Endothelial cell of umbilical vein (primary cell): ENCODE measurements around the gene DRC1. TPM values are rescaled to one million over a fixed set of nuclear protein-coding genes. Genes with fewer than 3 reads are reported as not detected.

ENCODE experiments used
- BruUV-seq: library from RNA; stranded (reverse); fragments of 400-500 nt; replicated peaks from 2 replicates; lab custom pipeline; 2021; lab: Mats Ljungman, UMichigan
- CTCF ChIA-PET: fragments of 300-600, 350-600 bp; sonication (Branson Sonifier 250); formaldehyde crosslinking; loops from one replicate; lab custom pipeline; 2021; ENCODE audit warnings: antibody characterized with exemption, inconsistent platforms; lab: Charles Lee
- POLR2A ChIA-PET: fragments of 300-600, 350-600 bp; sonication (Branson Sonifier 250); formaldehyde crosslinking; loops from one replicate; lab custom pipeline; 2021; ENCODE audit warnings: antibody characterized with exemption, inconsistent platforms; lab: Charles Lee
- DNase-seq: peaks from one replicate; pipeline ENCODE4 v3.0.0-alpha.2; 2011; ENCODE audit warnings: low read depth, low spot score
- FAIRE-seq: peaks from 2 replicates; lab custom pipeline; 2011; peaks lifted over from hg19 to GRCh38; lab: Jason Lieb, UNC
- H2AFZ ChIP-seq: 2 replicates; pipeline ENCODE4 v1.6.0; 2012; ENCODE audit warnings: low read depth, low read length, control low read depth, inconsistent platforms
- H3K27ac ChIP-seq: 2 replicates; pipeline ENCODE4 v1.5.1; 2011; ENCODE audit warnings: low read depth, mild to moderate bottlenecking, control low read depth, low read length, moderate library complexity; ENCODE audit not compliant: insufficient read depth
- H3K27me3 ChIP-seq, 2 experiments: 2 replicates each; pipeline versions ENCODE4 v1.6.0 to v1.6.1; 2011; ENCODE audit warnings: low read length in 2 of 2, mixed read lengths in 1 of 2; ENCODE audit not compliant: control insufficient read depth in 2 of 2, insufficient read depth in 2 of 2
- H3K36me3 ChIP-seq, 2 experiments: 2 replicates in 1 of 2; 3 replicates in 1 of 2; pipeline ENCODE4 v1.5.1; 2011; ENCODE audit warnings: low read length in 2 of 2, mild to moderate bottlenecking in 1 of 2, moderate library complexity in 1 of 2; ENCODE audit not compliant: control insufficient read depth in 2 of 2, insufficient read depth in 2 of 2; ENCODE audit errors: extremely low read depth in 1 of 2
- H3K4me1 ChIP-seq: 3 replicates; pipeline ENCODE4 v1.5.1; 2011; ENCODE audit warnings: mild to moderate bottlenecking, low read length; ENCODE audit not compliant: control insufficient read depth, insufficient read depth; ENCODE audit errors: extremely low read depth
- H3K4me2 ChIP-seq: 2 replicates; pipeline ENCODE4 v1.6.1; 2011; ENCODE audit warnings: low read length, control low read depth, mixed read lengths; ENCODE audit not compliant: insufficient read depth
- H3K4me3 ChIP-seq, 3 experiments: fragments of 200-600 bp in 1 of 3; sonication (generic), shearing (Covaris generic) in 1 of 3; replicated peaks in 1 of 3; 2 replicates each; pipeline ENCODE4 v1.5.1; 2011 to 2016; ENCODE audit warnings: control low read depth in 3 of 3, low read length in 3 of 3, mild to moderate bottlenecking in 2 of 3, inconsistent platforms in 1 of 3, low read depth in 1 of 3, moderate library complexity in 1 of 3; ENCODE audit not compliant: insufficient read depth in 1 of 3
- H3K79me2 ChIP-seq: 2 replicates; pipeline ENCODE4 v1.6.0; 2012; ENCODE audit warnings: low read length, inconsistent platforms; ENCODE audit not compliant: control insufficient read depth, insufficient read depth
- H3K9ac ChIP-seq: replicated peaks from 2 replicates; pipeline ENCODE3; 2011; ENCODE audit warnings: low read length, control low read depth; ENCODE audit not compliant: insufficient read depth; ENCODE audit errors: extremely low read depth
- H3K9me1 ChIP-seq: replicated peaks from 3 replicates; pipeline ENCODE4 v1.6.0; 2011; ENCODE audit warnings: mild to moderate bottlenecking, low read length; ENCODE audit not compliant: control insufficient read depth, insufficient read depth; ENCODE audit errors: extremely low read depth
- H3K9me3 ChIP-seq: replicated peaks from 2 replicates; pipeline ENCODE4 v1.5.1; 2012; ENCODE audit warnings: low read length, inconsistent platforms; ENCODE audit not compliant: control insufficient read depth, insufficient read depth
- H4K20me1 ChIP-seq: replicated peaks from 2 replicates; pipeline ENCODE3; 2011; ENCODE audit warnings: mild to moderate bottlenecking, low read length; ENCODE audit not compliant: control insufficient read depth, insufficient read depth; ENCODE audit errors: extremely low read depth
- CTCF ChIP-seq, 2 donors: IDR thresholded peaks; 1 replicate in 1 of 2; 2 replicates in 1 of 2; pipeline ENCODE4 v1.5.1; 2011; ENCODE audit warnings: low read length in 2 of 2, mild to moderate bottlenecking in 2 of 2, moderate library complexity in 2 of 2, control low read depth in 1 of 2, inconsistent platforms in 1 of 2, low read depth in 1 of 2; ENCODE audit not compliant: insufficient read depth in 1 of 2; ENCODE audit errors: extremely low read depth in 1 of 2
- EZH2 ChIP-seq: IDR thresholded peaks from 2 replicates; pipeline ENCODE4 v1.6.1; 2012; ENCODE audit warnings: borderline replicate concordance, low read depth, mild to moderate bottlenecking, moderate library complexity, low read length, inconsistent platforms; ENCODE audit not compliant: severe bottlenecking
- FOS ChIP-seq: IDR thresholded peaks from 2 replicates; pipeline ENCODE4 v1.6.1; 2011; ENCODE audit warnings: mild to moderate bottlenecking, low read length, moderate library complexity, borderline replicate concordance; ENCODE audit not compliant: insufficient read depth
- GATA2 ChIP-seq: IDR thresholded peaks from 2 replicates; pipeline ENCODE4 v1.7.0; 2011; ENCODE audit warnings: low read depth, mild to moderate bottlenecking, moderate library complexity, mixed read lengths, low read length; ENCODE audit not compliant: insufficient read length, insufficient read depth
- JUN ChIP-seq: IDR thresholded peaks from 2 replicates; pipeline ENCODE4 v1.6.1; 2011; ENCODE audit warnings: borderline replicate concordance, low read depth; ENCODE audit not compliant: insufficient read length, insufficient read depth
- MAX ChIP-seq: IDR thresholded peaks from 2 replicates; pipeline ENCODE4 v1.6.1; 2011; ENCODE audit not compliant: insufficient read depth, insufficient read length
- MYC ChIP-seq: IDR thresholded peaks from one replicate; pipeline ENCODE4 v1.6.1; 2011; ENCODE audit warnings: mild to moderate bottlenecking, low read depth, low read length
- POLR2A ChIP-seq: IDR thresholded peaks from 2 replicates; pipeline ENCODE4 v1.6.1; 2012; ENCODE audit warnings: low read depth, mild to moderate bottlenecking, control low read depth, low read length
- POLR2AphosphoS5 ChIP-seq: IDR thresholded peaks from 2 replicates; pipeline ENCODE4 v1.6.1; 2012; ENCODE audit warnings: low read depth, mild to moderate bottlenecking, control low read depth, low read length, moderate library complexity; ENCODE audit not compliant: insufficient read depth
- dilution Hi-C: fragments of 300-500 bp; cut with MboI; formaldehyde crosslinking; loops from one replicate; pipeline ENCODE4 v1.15.0; 2019; ENCODE audit warnings: low sequenced_read_pairs; ENCODE audit not compliant: extremely low pct_ligation_motif_present
- intact Hi-C: fragments of 100-400 bp; cut with micrococcal nuclease; formaldehyde crosslinking; loops from one replicate; pipeline ENCODE4 v1.10.0; 2022
- polyA plus RNA-seq, 4 experiments: library from polyadenylated mRNA; depleted of rRNA in 3 of 4; stranded (reverse) in 3 of 4; unstranded in 1 of 4; fragments of >200 nt; gene quantifications; 2 replicates each; pipeline versions ENCODE4 v1.2.1 to v1.2.3, GENCODE V29; 2011 to 2012; ENCODE audit warnings: missing spikeins in 1 of 4
- total RNA-seq: library from RNA; stranded (reverse); gene quantifications from 2 replicates; pipeline ENCODE4 v1.2.3, GENCODE V29; 2021

DRC1 gene
- total and polyA plus RNA-seq, 2 donors (not counting 3 experiments of a cell fraction or from before 2014, with no cell fraction given) = 0.44 TPM; not detected in 1

GRCh38 chr2:26435106-26435505, 33.4 kb downstream of the DRC1 start:
- Histone ChIP-seq H3K4me1 (no peaks in the 10 kb centered on the region), H3K27ac (no peak overlapping the region), H3K36me3 (no peaks in the 10 kb centered on the region), H3K79me2 (no peaks in the 10 kb centered on the region), H3K9me1 (no peaks in the 10 kb centered on the region), H3K4me3 (no peak overlapping the region), H2AFZ (no peak overlapping the region), H3K4me2 (no peak overlapping the region), H3K9ac (no peak overlapping the region), H4K20me1 (no peaks in the 10 kb centered on the region), H3K9me3 (no peaks in the 10 kb centered on the region), H3K27me3 (peaks cover 7 to 15% of the 10 kb centered on the region in 2 experiments)
- CTCF ChIA-PET = interaction anchor here (1.0 kb wide), 1 partner anchor 15 kb away, joined by 3 read pairs; no protein-coding TSS in a partner anchor
- TF ChIP-seq POLR2A (no peak), MAX (no peak), FOS (no peak), GATA2 (no peak), MYC (no peak), JUN (no peak), CTCF (IDR thresholded peaks at IDR 0.05; ENCODE audit: extremely low read depth in 1 of 2, insufficient read depth in 1 of 2, low read depth in 1 of 2, low read length in 2 of 2) (no peak), POLR2AphosphoS5 (no peak), EZH2 (no peak)
- FAIRE-seq = no peak
- intact Hi-C loops = no loop called here
- no peak for DNase-seq
- dilution Hi-C loops = no loop called here
- no TSS peak for BruUV-seq
- POLR2A ChIA-PET = no interaction called here
